Hepatocyte (in vitro differentiated cells): ENCODE data around the gene R3HDM4. TPM values are rescaled to one million over a fixed set of nuclear protein-coding genes. Genes with fewer than 3 reads are reported as not detected.
A peak's percentile ranks its signal among the peaks of the same experiment; 100 is the strongest.

Experiments used
- DNase-seq: peaks from one replicate; pipeline ENCODE4 v3.0.0-alpha.2; 2016; ENCODE audit warnings: low spot score
- H2AFZ ChIP-seq: fragments of 200-600 bp; sonication (generic); 2 replicates; pipeline ENCODE4 v1.6.0; 2016; ENCODE audit warnings: antibody characterized with exemption, mild to moderate bottlenecking
- H3K27ac ChIP-seq: fragments of 200-600 bp; sonication (generic); 2 replicates; pipeline ENCODE4 v1.5.1; 2016; ENCODE audit warnings: mild to moderate bottlenecking
- H3K27me3 ChIP-seq: fragments of 200-600 bp; sonication (generic); 2 replicates; pipeline ENCODE4 v1.6.1; 2016
- H3K36me3 ChIP-seq: fragments of 200-600 bp; sonication (generic); replicated peaks from 2 replicates; pipeline ENCODE4 v1.5.1; 2016; ENCODE audit warnings: low read depth; ENCODE audit not compliant: insufficient read depth
- H3K4me1 ChIP-seq: fragments of 200-600 bp; sonication (generic); 2 replicates; pipeline ENCODE4 v1.5.1; 2016; ENCODE audit warnings: mild to moderate bottlenecking, moderate library complexity; ENCODE audit not compliant: insufficient read depth
- H3K4me2 ChIP-seq: fragments of 200-600 bp; sonication (generic); 2 replicates; pipeline ENCODE4 v1.6.0; 2016
- H3K4me3 ChIP-seq: fragments of 200-600 bp; sonication (generic); 2 replicates; pipeline ENCODE4 v1.5.1; 2016; ENCODE audit warnings: mild to moderate bottlenecking
- H3K79me2 ChIP-seq: fragments of 200-600 bp; sonication (generic); 2 replicates; pipeline ENCODE4 v1.6.0; 2017; ENCODE audit warnings: mild to moderate bottlenecking
- H3K9me2 ChIP-seq: fragments of 200-600 bp; sonication (generic); replicated peaks from 2 replicates; pipeline ENCODE4 v1.6.0; 2017; ENCODE audit warnings: mild to moderate bottlenecking; ENCODE audit not compliant: insufficient read depth
- H3K9me3 ChIP-seq: fragments of 200-600 bp; sonication (generic); 2 replicates; pipeline ENCODE4 v1.5.1; 2016; ENCODE audit warnings: low read depth, mild to moderate bottlenecking
- H4K20me1 ChIP-seq: fragments of 200-600 bp; sonication (generic); 2 replicates; pipeline ENCODE4 v1.6.0; 2016; ENCODE audit warnings: mild to moderate bottlenecking; ENCODE audit not compliant: insufficient read depth, poor library complexity, severe bottlenecking
- CTCF ChIP-seq: fragments of 200-600 bp; sonication (generic); IDR thresholded peaks from 2 replicates; pipeline ENCODE4 v1.5.1; 2016; ENCODE audit warnings: antibody characterized with exemption, mild to moderate bottlenecking; ENCODE audit not compliant: poor library complexity
- EZH2 ChIP-seq: fragments of 200-600 bp; sonication (generic); IDR thresholded peaks from 2 replicates; pipeline ENCODE4 v1.6.1; 2016; ENCODE audit warnings: antibody characterized with exemption, mild to moderate bottlenecking, borderline replicate concordance
- EZH2phosphoT487 ChIP-seq: fragments of 200-600 bp; sonication (generic); IDR thresholded peaks from one replicate; pipeline ENCODE4 v1.6.1; 2018; ENCODE audit warnings: antibody characterized with exemption, mild to moderate bottlenecking, low read depth, moderate library complexity; ENCODE audit not compliant: unreplicated experiment, severe bottlenecking
- WGBS: methylation state at CpG from one replicate; pipeline ENCODE4 v1.1.6; 2016; ENCODE audit warnings: low lambda C conversion rate; ENCODE audit errors: missing lambda C conversion rate; 5-methylcytosine and 5-hydroxymethylcytosine counted together
- polyA plus RNA-seq: library from polyadenylated mRNA; unstranded; fragments of >200 nt; fragmentation: Nextera tagmentation; extraction: Ambion mirVana; gene quantifications from 2 replicates; pipeline ENCODE4 v1.2.1, GENCODE V29; 2016
- total RNA-seq: library from RNA; depleted of rRNA; stranded (reverse); fragments of >200 nt; gene quantifications from 2 replicates; pipeline ENCODE4 v1.2.3, GENCODE V29; 2014

R3HDM4 gene
- total and polyA plus RNA-seq, 2 experiments from 2014 or later = 44.1 to 86.6 TPM

- WGBS = 95% methylated on average over 30 of the region's 30 CpGs
- no peak overlapping the region for H3K4me3 ChIP-seq
- DNase-seq = peak; percentile 7
- H3K9me3 ChIP-seq = no peaks in the 10 kb centered on the region
- H3K79me2 ChIP-seq = peaks cover 97% of the 10 kb centered on the region
- H3K4me1 ChIP-seq = peaks cover 52% of the 10 kb centered on the region
- H2AFZ ChIP-seq = no peak overlapping the region
- H4K20me1 ChIP-seq = peaks cover 44% of the 10 kb centered on the region
- no peaks in the 10 kb centered on the region for H3K27me3 ChIP-seq
- H3K27ac ChIP-seq = peak overlapping the region; percentile 78
- TF ChIP-seq EZH2phosphoT487 (no peak), EZH2 (no peak), CTCF (no peak)
- no peak overlapping the region for H3K4me2 ChIP-seq
- H3K9me2 ChIP-seq = no peaks in the 10 kb centered on the region
- no peaks in the 10 kb centered on the region for H3K36me3 ChIP-seq
These were observed 34.2 kb upstream of the R3HDM4 start for GRCh38 chr19:947090-947706.

- H3K79me2 ChIP-seq = peaks cover 97% of the 10 kb centered on the region
- DNase-seq = no peak
- H3K4me1 ChIP-seq = peaks cover 36% of the 10 kb centered on the region
- peak overlapping the region; percentile 86 for H3K27ac ChIP-seq
- TF ChIP-seq EZH2phosphoT487 (no peak), CTCF (no peak), EZH2 (no peak)
- no peak overlapping the region for H2AFZ ChIP-seq
- H4K20me1 ChIP-seq = peaks cover 59% of the 10 kb centered on the region
- no peak overlapping the region for H3K4me3 ChIP-seq
- no peak overlapping the region for H3K4me2 ChIP-seq
- no peaks in the 10 kb centered on the region for H3K9me2 ChIP-seq
- H3K27me3 ChIP-seq = no peaks in the 10 kb centered on the region
- WGBS = 93% methylated on average over 37 of the region's 37 CpGs
- H3K36me3 ChIP-seq = no peaks in the 10 kb centered on the region
- H3K9me3 ChIP-seq = no peaks in the 10 kb centered on the region
These were observed 32.6 kb upstream of the R3HDM4 start for GRCh38 chr19:945401-946252.

GRCh38 chr19:944663-945241 is 31.7 kb upstream of the R3HDM4 start:
- 68% methylated on average over 15 of the region's 22 CpGs for WGBS
- Histone ChIP-seq H3K36me3 (no peaks in the 10 kb centered on the region), H3K27me3 (no peaks in the 10 kb centered on the region), H3K4me2 (peak overlapping the region; percentile 57), H3K9me3 (no peaks in the 10 kb centered on the region), H3K9me2 (no peaks in the 10 kb centered on the region), H3K27ac (peak overlapping the region; percentile 86), H4K20me1 (peaks cover 67% of the 10 kb centered on the region), H3K4me3 (no peak overlapping the region), H3K79me2 (peaks cover 100% of the 10 kb centered on the region), H3K4me1 (peaks cover 37% of the 10 kb centered on the region), H2AFZ (no peak overlapping the region)
- TF ChIP-seq CTCF (no peak), EZH2 (no peak), EZH2phosphoT487 (no peak)
- no peak for DNase-seq
